ENCODE results near the gene ATXN1.

The ATXN1 gene

DNA sequence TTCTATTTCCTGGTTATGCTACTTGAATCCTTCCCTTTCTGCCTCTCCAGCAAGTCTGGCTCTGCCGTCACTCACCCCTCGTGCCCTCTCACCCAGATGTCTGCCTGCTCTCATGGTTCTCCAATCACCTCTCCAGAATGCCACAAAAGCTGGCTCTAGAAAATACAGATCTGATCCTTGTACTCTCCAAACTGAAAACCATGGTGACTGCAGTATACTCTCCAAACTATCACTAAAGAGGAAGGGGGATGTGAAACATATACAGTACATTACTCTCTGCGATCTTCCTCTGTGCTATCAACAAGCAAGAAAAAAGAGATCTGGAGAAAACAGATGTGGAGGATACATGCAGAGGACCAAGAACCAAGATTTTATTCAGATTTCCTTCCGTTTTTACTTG is 91.1 kb downstream of the ATXN1 start:
- no peak for DNase-seq

DNA sequence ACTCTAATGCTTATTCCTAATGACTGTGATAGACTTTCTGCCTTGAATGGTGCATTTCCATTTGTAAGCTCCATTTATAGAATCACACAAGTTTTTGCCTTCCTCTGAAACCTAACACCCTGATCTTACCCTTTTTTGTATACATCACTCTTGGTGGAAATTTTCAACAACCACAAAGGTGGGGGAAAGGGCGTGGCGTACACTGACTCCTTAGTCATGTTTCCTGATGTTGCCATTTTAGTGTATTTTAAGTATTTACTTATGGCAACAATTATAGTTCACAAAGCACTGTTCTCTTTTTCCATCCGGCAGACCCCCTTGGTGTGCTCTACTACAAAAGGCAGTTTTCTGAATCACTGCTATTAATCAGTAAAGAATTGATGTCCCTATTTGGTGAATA is 92.0 kb downstream of the ATXN1 start:
- DNase-seq, result peak; percentile 45

DNA sequence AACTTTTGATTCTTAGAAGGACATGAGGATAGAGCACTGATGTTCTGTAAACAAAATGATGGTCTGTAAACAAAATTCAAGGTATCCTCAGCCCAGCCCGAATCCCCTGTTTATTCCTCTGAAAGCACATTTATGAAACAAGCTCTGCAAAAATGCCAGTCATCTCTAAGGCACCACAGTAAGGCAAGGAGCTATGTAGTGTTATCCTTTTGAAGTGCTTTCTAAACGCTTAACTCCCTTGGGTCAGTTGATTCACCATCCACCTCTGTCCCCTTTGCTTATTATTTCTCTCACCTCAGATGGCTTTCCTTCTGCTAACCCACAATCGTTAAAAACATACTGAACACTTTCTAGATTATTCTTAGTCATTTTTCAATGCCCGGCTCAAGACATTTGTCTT is 93.8 kb downstream of the ATXN1 start:
- no peak for DNase-seq

DNA sequence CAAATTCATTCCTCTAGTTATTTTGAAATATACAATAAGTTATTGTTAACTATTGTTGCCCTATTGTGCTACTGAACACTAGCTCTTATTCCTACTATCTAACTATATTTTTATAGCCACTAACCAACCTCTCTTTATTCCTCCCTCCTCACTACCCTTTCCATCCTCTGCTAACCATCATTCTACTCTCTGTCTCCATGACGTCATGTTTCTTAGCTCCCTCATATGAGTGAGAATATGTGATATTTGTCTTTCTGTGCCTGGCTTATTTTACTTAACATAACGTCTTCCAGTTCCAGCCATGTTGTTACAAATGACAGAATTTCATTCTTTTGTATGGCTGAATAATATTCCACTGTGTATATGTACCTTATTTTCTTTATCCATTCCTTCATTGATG is 95.3 kb downstream of the ATXN1 start:
- no peak for DNase-seq

DNA sequence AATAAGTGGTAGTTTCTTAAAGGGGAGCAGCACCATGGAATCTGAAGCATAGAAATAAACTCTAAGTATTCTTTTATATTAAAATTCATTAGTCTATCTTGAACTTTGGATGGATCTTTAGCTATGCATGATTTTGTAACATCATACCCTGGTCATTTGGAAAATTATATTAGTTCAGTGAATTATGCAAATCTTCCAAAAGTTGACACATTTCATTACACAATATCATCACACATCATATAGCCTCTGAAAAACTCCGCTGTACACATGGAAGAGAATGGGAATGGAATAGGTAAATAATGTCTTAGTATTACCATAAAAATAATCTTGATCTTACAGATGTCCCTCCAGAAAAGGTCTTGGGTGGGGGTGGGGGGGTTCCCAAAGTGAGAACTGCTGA is 96.1 kb downstream of the ATXN1 start:
- no peak for DNase-seq

DNA sequence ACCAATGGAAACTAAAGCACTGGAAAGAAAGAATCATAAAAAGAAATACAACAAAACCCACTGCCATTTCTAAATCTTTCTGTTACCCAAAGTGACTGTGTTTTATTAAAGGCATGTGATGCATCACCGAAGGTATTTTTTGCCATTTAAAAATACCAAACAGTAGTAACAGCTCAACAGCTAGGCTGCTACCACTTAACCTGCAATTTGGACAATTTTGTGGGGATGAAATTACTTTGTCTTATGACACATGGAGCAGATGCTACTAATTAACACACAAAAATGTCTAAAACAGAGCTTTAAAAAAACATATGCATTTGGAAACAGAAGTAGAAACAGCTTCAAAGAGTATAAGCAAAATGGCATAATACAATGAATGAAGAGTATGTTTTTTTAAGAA is 97.4 kb downstream of the ATXN1 start:
- no peak for DNase-seq

DNA sequence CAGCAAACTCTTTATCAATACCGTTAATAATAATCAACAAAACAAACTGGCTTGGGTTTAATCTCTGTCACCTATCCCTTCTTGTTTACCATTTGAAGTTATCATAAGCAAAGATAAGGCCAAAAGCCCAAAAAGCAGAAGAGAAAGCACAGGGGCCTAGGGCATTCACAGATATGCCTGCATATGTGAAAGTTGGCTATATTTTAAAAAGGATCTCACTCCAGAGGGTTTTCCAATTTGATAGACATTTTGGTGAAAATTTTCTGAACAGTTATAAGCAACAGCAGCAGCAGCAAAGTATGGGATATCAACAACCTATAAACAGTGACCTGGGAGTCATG is 101.1 kb downstream of the ATXN1 start:
- no peak for DNase-seq

DNA sequence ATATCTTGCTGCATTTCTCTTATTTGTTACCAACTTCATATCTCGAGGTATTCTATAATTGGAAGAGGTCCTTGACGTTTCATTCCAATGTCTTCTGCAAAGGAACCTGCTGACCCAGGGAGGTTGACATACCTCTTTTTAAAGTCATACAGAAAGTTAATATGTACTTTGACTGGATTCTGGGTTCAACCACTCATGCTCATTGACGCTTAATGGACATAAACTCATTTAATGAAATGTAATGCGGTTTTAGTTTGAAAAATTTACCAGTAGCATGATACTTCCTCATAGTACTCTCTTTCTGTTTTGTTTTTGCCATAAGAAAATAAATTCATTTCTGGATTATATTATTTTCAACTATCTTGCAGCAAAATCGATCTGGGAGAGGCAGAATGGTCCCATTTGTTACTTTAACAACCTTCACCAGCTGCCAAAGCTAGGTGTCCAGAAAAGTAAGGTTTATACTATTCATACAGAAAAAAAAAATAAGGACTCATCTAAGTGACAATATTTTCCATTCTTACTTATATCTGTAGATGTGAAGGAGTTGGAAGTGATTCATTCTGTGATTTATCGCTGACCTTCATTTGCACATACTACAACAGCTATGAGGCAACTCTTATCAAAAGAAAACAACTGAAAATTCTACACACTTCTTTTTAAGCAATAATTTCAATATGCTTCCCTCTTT is 101.6 kb downstream of the ATXN1 start:
- no peak for DNase-seq

DNA sequence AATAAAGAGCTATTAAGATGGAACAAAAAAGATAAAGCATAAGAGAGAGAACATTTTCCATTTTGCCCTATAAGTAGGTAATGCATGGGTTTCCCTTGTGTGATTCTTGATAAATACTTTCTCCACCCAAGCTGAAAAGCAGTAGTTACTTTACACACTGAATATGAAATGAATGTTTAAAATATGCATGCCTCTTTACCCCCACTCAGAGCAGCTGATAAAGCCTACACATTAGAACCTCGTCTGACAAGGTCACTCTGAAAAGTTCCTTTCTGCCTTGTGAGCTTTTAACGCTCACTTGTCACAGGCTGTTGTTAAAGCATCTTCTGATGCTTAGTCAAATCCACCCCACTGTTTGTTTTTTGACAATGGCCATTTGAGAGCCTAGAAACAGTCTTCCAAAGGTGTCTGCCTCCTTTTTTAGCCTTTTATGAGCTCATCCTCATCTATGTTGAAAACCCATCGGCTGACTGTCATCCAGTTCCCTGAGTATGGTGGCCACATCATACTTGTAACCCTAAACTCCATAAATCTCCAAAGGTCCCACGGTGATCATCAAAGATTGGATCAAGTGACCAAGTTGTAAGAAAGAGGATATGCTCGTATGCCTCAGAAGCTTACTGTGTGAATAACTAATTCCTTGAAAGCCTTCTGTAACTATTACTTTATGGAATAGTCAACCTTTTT is 102.8 kb downstream of the ATXN1 start:
- DNase-seq, result no peak

DNA sequence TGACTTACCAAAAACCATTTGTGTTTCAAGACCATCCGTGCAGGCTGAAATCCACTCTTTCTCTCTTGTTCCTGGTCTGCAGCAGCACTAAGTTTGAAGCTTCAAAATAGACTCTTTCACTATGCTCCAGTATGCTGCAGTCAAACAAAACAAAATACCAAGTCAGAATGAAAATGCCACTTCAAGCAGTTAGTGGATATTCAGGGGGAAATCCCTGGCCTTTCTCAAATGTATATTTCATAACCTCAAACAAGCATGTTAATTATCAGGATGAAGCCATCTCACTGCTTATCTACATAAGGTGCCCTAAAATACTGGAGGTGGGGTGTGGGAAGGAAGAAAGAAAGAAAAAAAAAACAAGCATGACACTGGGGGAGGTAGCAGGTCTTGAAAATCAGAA is 103.5 kb downstream of the ATXN1 start:
- DNase-seq, result no peak

DNA sequence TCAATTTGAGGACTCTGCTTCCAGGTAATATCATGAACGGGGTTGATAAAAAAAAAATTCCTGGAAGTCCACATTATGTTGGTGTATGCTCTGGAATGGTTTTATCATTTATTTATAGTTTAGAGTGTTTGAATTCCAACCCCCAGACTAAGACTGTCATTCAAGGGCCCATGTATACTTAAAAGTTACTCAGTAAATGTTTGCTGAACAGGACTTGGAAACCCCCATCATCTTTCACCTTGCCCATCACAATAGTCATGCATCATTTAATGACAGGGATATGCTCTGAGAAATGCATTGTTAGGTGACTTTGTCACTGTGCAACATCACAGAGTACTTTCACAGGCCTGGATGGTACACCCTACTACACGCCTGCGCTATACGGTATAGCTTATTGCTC is 104.8 kb downstream of the ATXN1 start:
- DNase-seq, result no peak

DNA sequence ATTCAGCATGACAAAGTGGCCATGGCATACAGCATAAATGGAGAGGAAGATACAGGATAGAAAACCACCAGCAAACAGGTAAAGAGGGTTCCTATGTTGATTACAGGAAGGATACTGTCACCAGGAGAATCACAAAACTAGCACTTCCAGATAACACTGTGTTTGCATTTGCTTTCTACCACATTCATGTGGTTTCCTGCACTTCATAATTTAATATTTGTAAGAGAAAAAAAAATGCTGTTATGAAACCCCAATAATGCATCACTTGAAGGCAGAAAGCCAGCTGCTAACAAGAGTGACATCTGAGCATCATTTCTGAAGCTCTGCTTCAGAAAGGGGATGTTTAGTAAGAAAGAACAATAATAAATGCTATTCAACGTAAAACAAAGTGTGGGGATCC is 106.6 kb downstream of the ATXN1 start:
- DNase-seq, result no peak

DNA sequence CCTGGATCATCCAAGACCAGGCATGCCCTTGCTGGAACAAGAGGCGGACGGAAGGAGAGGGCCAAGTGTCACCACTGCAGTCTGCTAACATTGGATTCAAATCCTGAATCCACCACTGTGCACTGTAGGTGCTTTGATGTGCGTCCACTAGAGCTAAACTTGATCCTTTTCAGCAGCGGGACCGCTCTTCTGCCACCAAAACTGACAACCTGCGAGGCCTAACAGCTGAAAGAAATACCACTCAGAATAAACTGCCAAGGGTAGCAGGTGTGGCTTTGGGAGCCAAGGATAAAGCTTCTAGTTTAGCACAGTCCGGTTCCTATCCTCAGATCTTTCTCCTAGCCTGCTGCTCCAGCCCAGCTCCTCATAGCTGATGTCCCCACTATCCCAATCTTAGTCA is 108.0 kb downstream of the ATXN1 start:
- no peak for DNase-seq

DNA sequence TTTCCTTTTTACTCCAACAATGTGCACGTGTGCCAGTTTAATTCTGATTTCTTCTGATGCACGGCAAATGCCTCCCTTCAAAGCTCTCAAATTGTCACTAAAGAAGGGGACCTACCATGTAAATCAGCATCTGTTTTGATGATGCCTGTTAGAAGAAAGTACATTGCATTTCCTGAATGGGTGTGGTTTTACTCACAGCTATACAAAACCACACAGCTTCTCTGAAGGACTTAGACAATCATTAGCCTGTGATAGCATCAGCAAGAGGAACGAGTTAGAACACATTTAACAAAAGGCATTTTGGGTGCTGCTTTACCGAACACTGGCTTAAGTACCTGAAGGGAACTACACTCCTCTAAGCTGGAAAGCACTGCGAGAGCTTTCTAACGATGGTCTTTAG is 109.4 kb downstream of the ATXN1 start:
- DNase-seq, result no peak

DNA sequence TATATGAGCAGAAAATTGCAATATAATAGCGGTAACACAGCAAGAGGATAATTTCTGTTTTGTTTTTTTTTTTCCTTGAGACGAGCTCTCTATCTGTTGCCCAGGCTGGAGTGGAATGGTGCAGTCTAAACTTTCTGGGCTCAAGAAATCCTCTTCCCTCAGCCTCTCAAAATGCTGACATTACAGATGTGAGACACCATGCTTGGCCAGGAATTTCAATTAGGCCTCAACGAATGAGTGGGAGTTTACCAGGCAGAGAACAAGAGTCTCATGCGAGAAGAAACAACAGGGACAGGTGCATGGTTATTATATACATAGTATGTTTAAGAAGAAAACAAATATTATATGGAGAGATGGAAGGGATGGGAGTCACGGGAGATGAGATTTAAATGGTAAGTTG is 111.4 kb downstream of the ATXN1 start:
- no peak for DNase-seq

DNA sequence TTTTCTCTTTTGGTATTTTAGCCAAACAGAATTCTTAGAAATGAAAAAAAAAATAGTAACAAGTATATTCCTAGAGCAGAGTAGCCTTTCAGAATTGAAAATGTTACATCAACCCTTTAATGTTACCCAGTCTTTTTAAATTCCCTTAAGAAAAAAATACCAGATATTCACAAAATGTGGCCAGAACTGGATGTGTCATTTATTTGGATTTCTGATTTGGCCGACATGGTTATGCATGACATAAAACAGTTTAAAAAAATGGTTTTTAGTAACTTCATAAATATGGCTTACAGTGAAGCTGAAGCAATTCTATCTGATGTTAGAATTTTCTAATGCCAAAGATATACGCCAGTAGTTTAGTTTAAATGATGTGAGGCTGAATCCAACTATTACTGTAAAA is 112.0 kb downstream of the ATXN1 start:
- DNase-seq, result no peak

DNA sequence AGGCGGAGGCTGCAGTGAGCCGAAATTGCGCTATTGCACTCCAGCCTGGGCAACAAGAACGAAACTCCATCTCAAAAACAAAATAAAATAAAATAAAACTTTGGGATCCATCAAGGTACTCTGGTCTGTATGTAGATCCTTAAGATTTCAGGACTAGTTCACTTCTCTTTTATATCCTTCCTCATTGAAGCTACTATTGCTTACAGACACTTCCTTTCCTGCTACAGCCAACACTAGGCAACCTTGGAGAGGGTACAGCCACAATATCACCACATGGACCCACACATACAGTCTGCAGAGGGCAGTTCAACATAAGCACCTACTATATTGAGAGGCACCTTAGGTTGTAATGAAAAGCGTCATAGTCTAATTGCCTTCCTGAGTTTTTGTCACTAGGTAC is 113.3 kb downstream of the ATXN1 start:
- DNase-seq, result no peak

DNA sequence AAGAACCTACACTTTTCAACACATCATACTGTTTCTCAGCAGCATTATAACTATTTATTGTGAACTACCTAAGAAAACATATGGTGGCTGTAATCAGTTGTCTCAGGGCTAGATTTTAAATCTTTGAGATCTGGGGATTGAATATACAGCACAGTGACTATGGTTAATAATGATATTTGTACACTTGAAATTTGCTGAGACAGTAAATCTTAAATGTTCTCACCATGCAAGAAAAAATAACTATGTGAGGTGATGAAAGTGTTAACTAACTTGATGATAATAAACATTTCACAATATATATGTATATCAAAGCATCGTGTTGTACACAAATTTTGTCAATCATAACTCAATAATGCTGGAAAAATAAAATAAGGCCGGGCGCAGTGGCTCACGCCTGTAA is 113.8 kb downstream of the ATXN1 start:
- no peak for DNase-seq

DNA sequence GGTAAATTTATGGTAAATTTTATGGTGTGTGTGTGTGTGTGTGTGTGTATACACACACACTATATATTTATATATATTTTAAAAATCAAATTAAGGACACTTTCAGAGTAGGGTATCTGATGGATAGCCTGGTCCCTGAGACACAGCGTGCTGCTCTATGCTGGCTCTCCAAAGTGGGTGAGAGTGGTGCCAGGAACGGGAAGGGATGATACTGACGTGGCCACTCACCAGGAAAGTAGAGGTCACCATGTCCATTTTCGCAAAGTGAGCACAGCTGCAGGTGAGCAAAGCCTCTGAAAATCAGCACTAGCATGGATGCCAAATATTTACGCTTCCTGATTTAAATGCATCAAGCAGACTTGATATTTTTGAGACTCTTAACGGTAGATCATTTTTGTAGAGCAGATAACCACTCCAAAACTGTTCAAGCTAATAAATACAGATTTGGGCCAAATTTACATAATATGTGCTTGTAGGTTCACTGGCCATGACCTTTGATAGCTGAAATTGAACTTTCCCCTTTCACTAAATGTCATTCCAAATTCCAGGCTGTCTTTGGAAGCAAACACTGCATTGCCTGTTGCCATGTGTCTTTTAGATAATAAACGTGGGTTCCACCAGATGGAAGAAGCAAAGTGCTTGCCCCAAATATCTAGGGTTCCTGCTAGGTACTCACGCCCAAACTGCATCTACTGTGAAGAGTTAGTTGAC is 116.6 kb downstream of the ATXN1 start:
- no peak for DNase-seq

DNA sequence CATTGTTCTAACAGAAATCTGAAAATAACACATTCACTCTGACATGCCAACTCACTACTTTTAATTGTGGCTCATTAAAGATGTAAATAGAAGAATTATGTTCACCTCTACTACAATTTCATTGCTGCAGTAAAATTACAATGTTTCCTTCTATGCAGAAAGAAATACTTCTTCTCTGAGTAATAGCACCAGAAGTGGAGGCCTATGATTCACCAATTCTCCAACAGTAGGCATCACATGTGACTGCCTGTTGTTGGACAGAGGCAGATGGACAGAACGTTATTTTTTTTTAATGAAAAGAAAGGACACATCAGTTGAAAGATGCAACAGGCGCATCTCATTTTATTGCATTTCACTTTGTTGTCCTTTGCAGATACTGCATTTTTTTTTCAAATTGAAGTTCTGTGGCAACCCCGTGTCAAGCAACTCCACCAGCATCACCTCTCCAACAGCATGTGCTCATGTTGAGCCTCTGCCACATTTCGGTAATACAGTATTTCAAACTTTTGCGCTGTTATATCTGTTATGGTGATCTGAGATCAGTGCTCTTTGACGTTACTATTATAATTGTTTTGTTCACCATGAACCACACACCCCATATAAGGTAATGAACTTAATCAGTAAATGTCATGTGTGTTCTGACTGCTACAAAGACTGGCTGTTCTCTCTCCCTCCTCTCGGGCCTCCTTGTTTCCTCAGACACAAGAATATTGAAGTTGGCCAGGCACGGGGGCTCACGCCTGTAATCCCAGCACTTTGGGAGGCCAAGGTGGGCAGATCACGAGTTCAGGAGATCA is 121.4 kb downstream of the ATXN1 start:
- DNase-seq, result no peak

DNA sequence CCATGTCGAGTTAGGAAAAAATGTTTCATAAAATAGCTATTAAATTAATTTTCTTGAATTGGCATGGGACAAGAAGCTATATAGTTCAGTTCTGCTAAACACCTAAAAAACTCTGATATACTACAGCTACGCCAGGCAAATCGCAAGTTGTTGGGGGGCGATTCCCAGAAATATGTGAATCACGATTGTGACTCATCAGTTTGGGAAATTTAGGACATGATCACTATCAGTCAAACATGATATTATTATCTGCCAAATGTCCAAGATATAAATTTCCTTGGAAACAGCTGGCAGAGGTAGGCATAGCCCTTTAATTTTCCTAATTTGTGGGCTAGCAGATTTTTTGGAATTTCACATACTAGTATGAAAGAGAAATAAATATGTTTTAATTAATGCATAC is 123.6 kb downstream of the ATXN1 start:
- DNase-seq, result no peak

DNA sequence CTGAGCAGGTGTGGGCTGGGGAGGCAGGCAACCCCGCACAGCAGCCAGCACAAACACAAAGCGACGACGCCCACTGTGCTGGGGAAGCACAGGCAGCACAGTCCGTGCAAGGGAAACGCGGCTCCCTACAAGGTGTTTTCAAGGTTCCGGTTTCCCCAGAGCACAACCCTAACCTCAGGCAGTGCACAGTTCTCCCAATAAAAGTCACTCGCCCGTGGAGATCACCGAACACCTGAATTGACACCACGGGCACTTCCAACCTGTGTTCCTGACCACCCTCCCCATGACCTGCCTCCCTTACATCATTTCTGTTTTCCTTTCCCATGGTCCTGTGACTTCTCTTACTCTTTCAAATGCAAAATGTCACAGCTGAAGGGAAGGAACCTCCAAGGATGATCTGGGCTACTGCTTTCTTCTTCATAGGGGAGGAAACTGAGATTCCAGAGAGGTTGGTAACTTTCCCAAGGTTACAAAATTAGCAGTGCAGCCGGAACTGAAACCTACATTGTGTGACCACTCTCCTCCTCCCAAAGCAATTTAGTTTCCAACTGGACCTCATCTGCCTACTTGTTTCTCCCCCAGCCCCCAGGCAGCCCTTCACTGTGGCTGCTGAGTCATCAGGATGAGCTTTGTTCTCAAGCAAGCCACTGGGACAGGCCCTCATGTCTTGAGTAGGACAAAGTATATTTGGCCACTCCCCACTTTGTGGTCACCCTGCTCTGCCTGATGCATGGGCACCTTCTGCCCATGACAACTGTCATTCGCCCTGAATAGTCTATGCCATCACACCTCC is 125.3 kb downstream of the ATXN1 start:
- DNase-seq, result no peak

DNA sequence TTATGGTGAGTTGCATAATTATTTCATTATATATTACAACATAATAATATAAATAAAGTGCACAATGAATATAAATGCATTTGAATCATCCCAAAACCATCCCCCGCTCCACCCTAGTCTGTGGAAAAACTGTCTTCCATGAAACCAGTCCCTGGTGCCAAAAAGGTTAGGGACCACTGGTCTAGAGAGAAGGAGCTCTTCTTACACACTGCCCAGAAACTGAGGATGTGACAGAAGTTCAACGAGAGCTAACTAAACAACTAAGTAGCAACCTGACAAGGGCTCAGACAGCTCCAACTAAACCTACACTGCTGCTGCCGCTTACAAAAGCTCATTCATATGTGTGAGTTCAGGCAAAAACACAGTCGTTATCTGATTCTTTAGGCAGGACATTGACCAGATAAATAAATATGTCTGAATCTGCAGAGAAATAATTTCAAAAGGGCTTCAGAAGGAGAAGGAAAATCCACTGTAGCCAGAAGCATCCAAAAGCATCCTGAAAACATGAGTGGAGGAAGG is 125.9 kb downstream of the ATXN1 start:
- DNase-seq, result no peak

All from activated CD4-positive, alpha-beta T cell treated with anti-CD3 and anti-CD28 coated beads for 1 hour (primary cell).